ENCODE results near the gene CPLX3.
A peak's percentile ranks its signal among the peaks of the same experiment; 100 is the strongest.

The CPLX3 gene

GRCh38 chr15:74839526-74840395, 13.3 kb downstream of the CPLX3 start:
- TF ChIP-seq ZNF274 (IDR thresholded peaks at IDR 0.05; ENCODE audit: low read depth, low read length) (no peak), YY1 (IDR thresholded peaks at IDR 0.05; ENCODE audit: insufficient read depth, insufficient read length) (no peak), SUZ12 (IDR thresholded peaks at IDR 0.05; ENCODE audit: extremely low read depth, insufficient read depth, insufficient read length) (no peak)
- no peaks in the 10 kb centered on the region for H3K27me3 ChIP-seq (ENCODE audit: insufficient read depth, insufficient read length)
- H3K4me3 ChIP-seq (ENCODE audit: insufficient read length, low read depth) = no peak overlapping the region
- peak overlapping the region; percentile 42 for H3K9ac ChIP-seq (ENCODE audit: insufficient read length, low read depth)
- H3K4me1 ChIP-seq (ENCODE audit: insufficient read depth, insufficient read length) = peaks cover 38% of the 10 kb centered on the region
- H3K9me3 ChIP-seq (ENCODE audit: insufficient read depth, low read length) = no peaks in the 10 kb centered on the region
- no peak for DNase-seq (ENCODE audit: low read depth, low spot score)
- H3K36me3 ChIP-seq (ENCODE audit: insufficient read depth, insufficient read length, low read length) = peaks cover 53% of the 10 kb centered on the region

- TF ChIP-seq YY1 (IDR thresholded peaks at IDR 0.05; ENCODE audit: insufficient read depth, insufficient read length) (no peak), ZNF274 (IDR thresholded peaks at IDR 0.05; ENCODE audit: low read depth, low read length) (no peak), SUZ12 (IDR thresholded peaks at IDR 0.05; ENCODE audit: extremely low read depth, insufficient read depth, insufficient read length) (no peak)
- Histone ChIP-seq H3K4me3 (ENCODE audit: insufficient read length, low read depth) (no peak overlapping the region), H3K27me3 (ENCODE audit: insufficient read depth, insufficient read length) (no peaks in the 10 kb centered on the region), H3K4me1 (ENCODE audit: insufficient read depth, insufficient read length) (peaks cover 34% of the 10 kb centered on the region), H3K36me3 (ENCODE audit: insufficient read depth, insufficient read length, low read length) (peaks cover 56% of the 10 kb centered on the region), H3K9ac (ENCODE audit: insufficient read length, low read depth) (peak overlapping the region; percentile 44), H3K9me3 (ENCODE audit: insufficient read depth, low read length) (no peaks in the 10 kb centered on the region)
- no peak for DNase-seq (ENCODE audit: low read depth, low spot score)
Measured at GRCh38 chr15:74840851-74841775, 14.7 kb downstream of the CPLX3 start.

GRCh38 chr15:74841891-74842373, 15.5 kb downstream of the CPLX3 start:
- H3K9ac ChIP-seq (ENCODE audit: insufficient read length, low read depth) = peak overlapping the region; percentile 94
- DNase-seq (ENCODE audit: low read depth, low spot score) = no peak
- peaks cover 34% of the 10 kb centered on the region for H3K4me1 ChIP-seq (ENCODE audit: insufficient read depth, insufficient read length)
- no peaks in the 10 kb centered on the region for H3K27me3 ChIP-seq (ENCODE audit: insufficient read depth, insufficient read length)
- peak overlapping the region; percentile 92 for H3K4me3 ChIP-seq (ENCODE audit: insufficient read length, low read depth)
- no peaks in the 10 kb centered on the region for H3K9me3 ChIP-seq (ENCODE audit: insufficient read depth, low read length)
- H3K36me3 ChIP-seq (ENCODE audit: insufficient read depth, insufficient read length, low read length) = peaks cover 52% of the 10 kb centered on the region
- TF ChIP-seq YY1 (IDR thresholded peaks at IDR 0.05; ENCODE audit: insufficient read depth, insufficient read length) (no peak), SUZ12 (IDR thresholded peaks at IDR 0.05; ENCODE audit: extremely low read depth, insufficient read depth, insufficient read length) (no peak), ZNF274 (IDR thresholded peaks at IDR 0.05; ENCODE audit: low read depth, low read length) (no peak)

- no peaks in the 10 kb centered on the region for H3K27me3 ChIP-seq (ENCODE audit: insufficient read depth, insufficient read length)
- peaks cover 30% of the 10 kb centered on the region for H3K4me1 ChIP-seq (ENCODE audit: insufficient read depth, insufficient read length)
- H3K9me3 ChIP-seq (ENCODE audit: insufficient read depth, low read length) = no peaks in the 10 kb centered on the region
- peak; percentile 88 for DNase-seq (ENCODE audit: low read depth, low spot score)
- peaks cover 57% of the 10 kb centered on the region for H3K36me3 ChIP-seq (ENCODE audit: insufficient read depth, insufficient read length, low read length)
- H3K9ac ChIP-seq (ENCODE audit: insufficient read length, low read depth) = peak within 1 kb of the TSS; percentile 94
- TF ChIP-seq YY1 (IDR thresholded peaks at IDR 0.05; ENCODE audit: insufficient read depth, insufficient read length) = no peak
- no peak for TF ChIP-seq ZNF274 (IDR thresholded peaks at IDR 0.05; ENCODE audit: low read depth, low read length)
- no peak for TF ChIP-seq SUZ12 (IDR thresholded peaks at IDR 0.05; ENCODE audit: extremely low read depth, insufficient read depth, insufficient read length)
- H3K4me3 ChIP-seq (ENCODE audit: insufficient read length, low read depth) = peak within 1 kb of the TSS; percentile 92
Measured at GRCh38 chr15:74842581-74843444, 16.4 kb downstream of the CPLX3 start, which contains the start of gene ULK3. Gene ULK3 (minus strand): TSS chr15:74843156. CDS start chr15:74843105, 51 bp downstream.

GRCh38 chr15:74843445-74843828, 17.0 kb downstream of the CPLX3 start:
- no peaks in the 10 kb centered on the region for H3K9me3 ChIP-seq (ENCODE audit: insufficient read depth, low read length)
- H3K9ac ChIP-seq (ENCODE audit: insufficient read length, low read depth) = peak overlapping the region; percentile 91
- H3K27me3 ChIP-seq (ENCODE audit: insufficient read depth, insufficient read length) = no peaks in the 10 kb centered on the region
- TF ChIP-seq SUZ12 (IDR thresholded peaks at IDR 0.05; ENCODE audit: extremely low read depth, insufficient read depth, insufficient read length) = no peak
- TF ChIP-seq YY1 (IDR thresholded peaks at IDR 0.05; ENCODE audit: insufficient read depth, insufficient read length) = no peak
- TF ChIP-seq ZNF274 (IDR thresholded peaks at IDR 0.05; ENCODE audit: low read depth, low read length) = no peak
- DNase-seq (ENCODE audit: low read depth, low spot score) = no peak
- H3K4me3 ChIP-seq (ENCODE audit: insufficient read length, low read depth) = peak overlapping the region; percentile 92
- H3K4me1 ChIP-seq (ENCODE audit: insufficient read depth, insufficient read length) = peaks cover 30% of the 10 kb centered on the region
- H3K36me3 ChIP-seq (ENCODE audit: insufficient read depth, insufficient read length, low read length) = peaks cover 58% of the 10 kb centered on the region

- H3K4me3 ChIP-seq (ENCODE audit: insufficient read length, low read depth) = peak overlapping the region; percentile 92
- no peaks in the 10 kb centered on the region for H3K9me3 ChIP-seq (ENCODE audit: insufficient read depth, low read length)
- DNase-seq (ENCODE audit: low read depth, low spot score) = no peak
- H3K9ac ChIP-seq (ENCODE audit: insufficient read length, low read depth) = peak overlapping the region; percentile 91
- peaks cover 30% of the 10 kb centered on the region for H3K4me1 ChIP-seq (ENCODE audit: insufficient read depth, insufficient read length)
- TF ChIP-seq SUZ12 (IDR thresholded peaks at IDR 0.05; ENCODE audit: extremely low read depth, insufficient read depth, insufficient read length) (no peak), YY1 (IDR thresholded peaks at IDR 0.05; ENCODE audit: insufficient read depth, insufficient read length) (no peak), ZNF274 (IDR thresholded peaks at IDR 0.05; ENCODE audit: low read depth, low read length) (no peak)
- peaks cover 56% of the 10 kb centered on the region for H3K36me3 ChIP-seq (ENCODE audit: insufficient read depth, insufficient read length, low read length)
- H3K27me3 ChIP-seq (ENCODE audit: insufficient read depth, insufficient read length) = no peaks in the 10 kb centered on the region
Measured at GRCh38 chr15:74843891-74844299, 17.5 kb downstream of the CPLX3 start.

All from NT2/D1 (cell line).